H9 (cell line): ENCODE measurements around the gene MT4. TPM values are rescaled to one million over a fixed set of nuclear protein-coding genes. Genes with fewer than 3 reads are reported as not detected.

Source experiments
- DNase-seq: peaks from one replicate; pipeline ENCODE4 v3.0.0-alpha.2; 2017
- H2AFZ ChIP-seq: one replicate; pipeline ENCODE4 v1.6.1; 2013; ENCODE audit warnings: mild to moderate bottlenecking, low read length, control low read depth, moderate library complexity
- H2AK5ac ChIP-seq: 2 replicates; pipeline ENCODE4 v1.6.1; 2013; ENCODE audit warnings: low read length, control low read depth, mixed read lengths; ENCODE audit not compliant: insufficient read length
- H2BK120ac ChIP-seq: one replicate; pipeline ENCODE4 v1.6.1; 2013; ENCODE audit warnings: low read depth, mild to moderate bottlenecking, low read length, control low read depth, inconsistent platforms; ENCODE audit not compliant: poor library complexity, severe bottlenecking
- H2BK12ac ChIP-seq: 2 replicates; pipeline ENCODE4 v1.6.1; 2013; ENCODE audit warnings: low read length, control low read depth, mixed read lengths, low read depth; ENCODE audit not compliant: insufficient read length
- H2BK15ac ChIP-seq: 2 replicates; pipeline ENCODE4 v1.6.1; 2013; ENCODE audit warnings: low read depth, low read length, control low read depth
- H2BK20ac ChIP-seq: one replicate; pipeline ENCODE4 v1.6.1; 2013; ENCODE audit warnings: low read depth, mild to moderate bottlenecking, low read length, control low read depth, inconsistent platforms; ENCODE audit not compliant: poor library complexity, severe bottlenecking
- H2BK5ac ChIP-seq: 2 replicates; pipeline ENCODE4 v1.6.1; 2013; ENCODE audit warnings: low read length, control low read depth, mixed read lengths; ENCODE audit not compliant: insufficient read length
- H3K14ac ChIP-seq: 2 replicates; pipeline ENCODE4 v1.6.1; 2013; ENCODE audit warnings: low read length, control low read depth; ENCODE audit not compliant: insufficient read depth
- H3K18ac ChIP-seq: 2 replicates; pipeline ENCODE4 v1.6.1; 2013; ENCODE audit warnings: low read depth, mild to moderate bottlenecking, mixed read lengths, low read length, control low read depth; ENCODE audit not compliant: insufficient read length
- H3K23ac ChIP-seq: 2 replicates; pipeline ENCODE4 v1.6.1; 2013; ENCODE audit warnings: low read length, control low read depth, mixed read lengths, low read depth; ENCODE audit not compliant: insufficient read length
- H3K23me2 ChIP-seq: 2 replicates; pipeline ENCODE4 v1.6.1; 2013; ENCODE audit warnings: low read depth, mild to moderate bottlenecking, mixed read lengths, low read length, control low read depth; ENCODE audit not compliant: insufficient read length, poor library complexity, severe bottlenecking
- H3K27ac ChIP-seq: 2 replicates; pipeline ENCODE4 v1.5.1; 2013; ENCODE audit warnings: low read length, control low read depth, mixed read lengths, low read depth; ENCODE audit not compliant: insufficient read length
- H3K27me3 ChIP-seq: 2 replicates; pipeline ENCODE4 v1.6.1; 2013; ENCODE audit warnings: low read length, control low read depth, inconsistent platforms; ENCODE audit not compliant: insufficient read depth
- H3K4ac ChIP-seq: 2 replicates; pipeline ENCODE4 v1.6.1; 2013; ENCODE audit warnings: low read depth, mild to moderate bottlenecking, control low read depth, inconsistent platforms, low read length, moderate library complexity
- H3K4me1 ChIP-seq: 2 replicates; pipeline ENCODE4 v1.6.1; 2013; ENCODE audit warnings: low read length, control low read depth, inconsistent platforms; ENCODE audit not compliant: insufficient read depth
- H3K4me2 ChIP-seq: 2 replicates; pipeline ENCODE4 v1.6.1; 2013; ENCODE audit warnings: low read length, control low read depth, mixed read lengths; ENCODE audit not compliant: insufficient read length, insufficient read depth
- H3K56ac ChIP-seq: 2 replicates; pipeline ENCODE4 v1.6.1; 2013; ENCODE audit warnings: low read depth, mild to moderate bottlenecking, mixed read lengths, low read length, control low read depth; ENCODE audit not compliant: insufficient read length
- H3K79me1 ChIP-seq: 2 replicates; pipeline ENCODE4 v1.6.1; 2013; ENCODE audit warnings: low read depth, mild to moderate bottlenecking, moderate library complexity, low read length, control low read depth, inconsistent platforms; ENCODE audit not compliant: insufficient read depth, poor library complexity, severe bottlenecking
- H3K79me2 ChIP-seq: 2 replicates; pipeline ENCODE4 v1.6.1; 2013; ENCODE audit warnings: low read length, control low read depth, inconsistent platforms; ENCODE audit not compliant: insufficient read depth
- H3K9ac ChIP-seq: 2 replicates; pipeline ENCODE4 v1.6.1; 2013; ENCODE audit warnings: low read length, control low read depth, mixed read lengths; ENCODE audit not compliant: insufficient read length; ENCODE audit errors: extremely low read depth
- H3K9me3 ChIP-seq: one replicate; pipeline ENCODE4 v1.6.1; 2013; ENCODE audit warnings: low read depth, low read length, inconsistent platforms; ENCODE audit not compliant: control insufficient read depth
- H3T11ph ChIP-seq: one replicate; pipeline ENCODE4 v1.6.1; 2013; ENCODE audit warnings: mild to moderate bottlenecking, low read length, control low read depth, inconsistent platforms
- H4K20me1 ChIP-seq: one replicate; pipeline ENCODE4 v1.6.1; 2013; ENCODE audit not compliant: control insufficient read depth, insufficient read length, insufficient read depth
- H4K5ac ChIP-seq: 2 replicates; pipeline ENCODE4 v1.6.1; 2013; ENCODE audit warnings: low read depth, mild to moderate bottlenecking, mixed read lengths, low read length, control low read depth; ENCODE audit not compliant: insufficient read length
- H4K8ac ChIP-seq: replicated peaks from 2 replicates; pipeline ENCODE4 v1.6.1; 2013; ENCODE audit warnings: low read length, control low read depth, mixed read lengths, low read depth; ENCODE audit not compliant: insufficient read length
- H4K91ac ChIP-seq: 2 replicates; pipeline ENCODE4 v1.6.1; 2013; ENCODE audit warnings: low read depth, mild to moderate bottlenecking, moderate library complexity, mixed read lengths, low read length, control low read depth; ENCODE audit not compliant: insufficient read length
- H3K27ac Mint-ChIP-seq, 3 experiments: 2 replicates in 2 of 3; 3 replicates in 1 of 3; pipeline ENCODE4 v1.8.0; 2020 to 2021; ENCODE audit warnings: mixed read lengths in 3 of 3, mild to moderate bottlenecking in 1 of 3, moderate library complexity in 1 of 3
- H3K27me3 Mint-ChIP-seq: 2 replicates; pipeline ENCODE4 v1.8.0; 2021; ENCODE audit warnings: low read depth, mild to moderate bottlenecking, moderate library complexity, mixed read lengths
- H3K36me3 Mint-ChIP-seq, 3 experiments: 2 replicates in 2 of 3; 3 replicates in 1 of 3; pipeline ENCODE4 v1.8.0; 2020 to 2021; ENCODE audit warnings: low read depth in 3 of 3, mixed read lengths in 3 of 3; ENCODE audit not compliant: insufficient read depth in 1 of 3
- H3K4me1 Mint-ChIP-seq, 2 experiments: 2 replicates each; pipeline ENCODE4 v1.8.0; 2020; ENCODE audit warnings: mixed read lengths in 2 of 2
- H3K4me3 Mint-ChIP-seq, 2 experiments: 2 replicates in 1 of 2; 3 replicates in 1 of 2; pipeline ENCODE4 v1.8.0; 2020 to 2021; ENCODE audit warnings: mild to moderate bottlenecking in 2 of 2, mixed read lengths in 2 of 2, moderate library complexity in 1 of 2
- H3K9me3 Mint-ChIP-seq, 2 experiments: 2 replicates in 1 of 2; 3 replicates in 1 of 2; pipeline ENCODE4 v1.8.0; 2020; ENCODE audit warnings: mild to moderate bottlenecking in 2 of 2, mixed read lengths in 2 of 2, moderate library complexity in 1 of 2
- WGBS: extraction: QIAGEN DNeasy Blood & Tissue Kit; methylation state at CpG from one replicate; pipeline ENCODE4 v1.1.7; 2013; ENCODE audit warnings: missing lambda C conversion rate, low lambda C conversion rate, mixed read lengths; ENCODE audit not compliant: insufficient read length; ENCODE audit errors: extremely low coverage; 5-methylcytosine and 5-hydroxymethylcytosine counted together
- total RNA-seq: library from RNA; stranded (reverse); gene quantifications from 2 replicates; pipeline ENCODE4 v1.2.1, GENCODE V29; 2021
- TF ChIP-seq, protein P1 (sequence below): fragments of 200-600 bp; sonication (generic); conservative IDR thresholded peaks from 3 replicates; pipeline ENCODE4 v1.8.0; 2021; ENCODE audit warnings: antibody characterized with exemption, mild to moderate bottlenecking

Gene MT4
- total RNA-seq, 1 experiment from 2014 or later: not detected

DNA sequence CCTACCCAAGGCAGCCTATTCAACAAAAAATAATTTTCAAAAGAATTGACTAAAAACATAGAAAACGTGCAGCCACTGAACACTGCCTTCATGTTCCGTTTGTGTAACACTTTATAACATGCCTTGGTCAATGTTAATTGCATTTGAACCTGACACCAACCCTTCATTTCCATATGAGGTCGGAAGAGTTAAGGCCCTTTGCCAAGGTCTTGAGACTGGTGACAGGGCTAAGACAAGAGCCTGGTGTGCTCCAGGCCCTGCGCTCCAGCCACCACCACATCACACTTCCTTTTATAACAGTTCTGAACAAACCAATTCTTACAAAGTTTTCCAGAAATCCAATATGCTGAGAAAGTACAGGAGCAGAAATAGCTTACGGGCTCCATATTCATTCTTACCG lies 49.2 kb upstream of the MT4 start:
- H2BK12ac ChIP-seq: no peak overlapping the region
- H4K20me1 ChIP-seq: no peaks in the 10 kb centered on the region
- H3K4me2 ChIP-seq: no peak overlapping the region
- Mint-ChIP-seq H3K27me3 (peaks cover 3% of the 10 kb centered on the region; the same call in 1 of the 2 replicates), H3K36me3 (no peaks in the 10 kb centered on the region; a peak in 2 of 7 replicates), H3K4me3 (no peak overlapping the region), H3K4me1 (peaks cover 6 to 15% of the 10 kb centered on the region in 2 experiments), H3K27ac (no peak overlapping the region), H3K9me3 (no peaks in the 10 kb centered on the region)
- H3K14ac ChIP-seq: no peak overlapping the region
- H3K56ac ChIP-seq: no peak overlapping the region
- H3K79me2 ChIP-seq: no peaks in the 10 kb centered on the region
- H3K27me3 ChIP-seq: no peaks in the 10 kb centered on the region
- no peak overlapping the region for H3K9ac ChIP-seq
- no peak overlapping the region for H4K5ac ChIP-seq
- no peak overlapping the region for H3K18ac ChIP-seq
- WGBS: no CpG with 5 or more reads among the region's 6 CpGs
- H3K4me1 ChIP-seq: no peaks in the 10 kb centered on the region
- H4K8ac ChIP-seq: no peak overlapping the region
- H3K9me3 ChIP-seq: no peaks in the 10 kb centered on the region
- no peak overlapping the region for H3K27ac ChIP-seq
- H3K4ac ChIP-seq: no peak overlapping the region
- no peak overlapping the region for H2BK15ac ChIP-seq
- H2AFZ ChIP-seq: no peak overlapping the region
- H3T11ph ChIP-seq: no peak overlapping the region
- H2BK5ac ChIP-seq: no peak overlapping the region
- no peak overlapping the region for H3K23ac ChIP-seq
- H4K91ac ChIP-seq: no peak overlapping the region
- TF ChIP-seq, protein P1, sequence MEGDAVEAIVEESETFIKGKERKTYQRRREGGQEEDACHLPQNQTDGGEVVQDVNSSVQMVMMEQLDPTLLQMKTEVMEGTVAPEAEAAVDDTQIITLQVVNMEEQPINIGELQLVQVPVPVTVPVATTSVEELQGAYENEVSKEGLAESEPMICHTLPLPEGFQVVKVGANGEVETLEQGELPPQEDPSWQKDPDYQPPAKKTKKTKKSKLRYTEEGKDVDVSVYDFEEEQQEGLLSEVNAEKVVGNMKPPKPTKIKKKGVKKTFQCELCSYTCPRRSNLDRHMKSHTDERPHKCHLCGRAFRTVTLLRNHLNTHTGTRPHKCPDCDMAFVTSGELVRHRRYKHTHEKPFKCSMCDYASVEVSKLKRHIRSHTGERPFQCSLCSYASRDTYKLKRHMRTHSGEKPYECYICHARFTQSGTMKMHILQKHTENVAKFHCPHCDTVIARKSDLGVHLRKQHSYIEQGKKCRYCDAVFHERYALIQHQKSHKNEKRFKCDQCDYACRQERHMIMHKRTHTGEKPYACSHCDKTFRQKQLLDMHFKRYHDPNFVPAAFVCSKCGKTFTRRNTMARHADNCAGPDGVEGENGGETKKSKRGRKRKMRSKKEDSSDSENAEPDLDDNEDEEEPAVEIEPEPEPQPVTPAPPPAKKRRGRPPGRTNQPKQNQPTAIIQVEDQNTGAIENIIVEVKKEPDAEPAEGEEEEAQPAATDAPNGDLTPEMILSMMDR: no peak
- H3K23me2 ChIP-seq: peaks cover 6% of the 10 kb centered on the region
- H2BK120ac ChIP-seq: no peak overlapping the region
- H3K79me1 ChIP-seq: no peaks in the 10 kb centered on the region
- no peak overlapping the region for H2BK20ac ChIP-seq
- DNase-seq: no peak
- no peak overlapping the region for H2AK5ac ChIP-seq
